ENCODE data around the gene WNK1. TPM values are rescaled to one million over a fixed set of nuclear protein-coding genes. Genes with fewer than 3 reads are reported as not detected.

WNK1 gene
- total and polyA plus RNA-seq, 2 of the 8 experiments (the other 6 are each of a cell fraction or from before 2014, with no cell fraction given): 88.2 to 157 TPM

DNA sequence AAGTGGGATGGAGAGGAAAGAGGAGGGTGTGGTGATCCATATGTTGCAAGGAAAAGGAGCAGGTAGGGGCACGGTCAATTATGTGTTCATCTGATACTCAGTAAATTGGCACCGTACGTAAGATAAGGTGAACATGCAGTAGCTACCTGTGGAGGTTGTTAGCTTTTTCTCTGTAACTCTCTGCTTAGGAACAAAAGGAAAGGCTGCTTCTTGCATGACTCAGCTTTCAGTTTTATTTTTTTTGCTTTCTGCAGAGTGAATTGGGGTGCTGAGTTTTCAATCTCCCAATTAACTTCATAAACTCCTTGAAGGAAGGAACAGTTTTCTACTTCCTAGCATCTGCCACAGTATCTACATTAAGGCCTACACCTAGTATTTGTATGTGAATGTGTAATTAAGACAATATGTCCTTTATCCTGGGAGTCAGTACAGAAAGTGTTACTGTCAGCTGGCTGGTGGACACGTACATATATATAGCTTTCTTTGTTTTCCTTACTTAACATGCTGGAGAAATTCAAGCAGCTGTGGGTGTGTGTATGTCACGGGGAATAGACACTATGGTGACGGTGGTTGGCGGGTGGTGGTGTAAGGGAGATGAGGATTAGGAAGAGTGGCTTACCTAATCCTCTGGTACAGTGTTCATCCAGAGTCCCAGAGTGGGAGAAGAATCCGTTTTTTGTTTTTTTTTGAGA, 40.1 kb upstream of the WNK1 start:
- no peak overlapping the region for H3K27ac ChIP-seq (ENCODE audit: low read depth, low read length)
- H3K79me2 ChIP-seq (ENCODE audit: control insufficient read depth in 1 of 2, insufficient read depth in 2 of 2, low read length in 2 of 2): no peaks in the 10 kb centered on the region
- no peak overlapping the region for H2AK5ac ChIP-seq (ENCODE audit: low read depth, low read length)
- no peak overlapping the region for H2BK12ac ChIP-seq (ENCODE audit: low read depth, low read length)
- no peaks in the 10 kb centered on the region for H3K36me3 ChIP-seq (ENCODE audit: control insufficient read depth in 2 of 4, insufficient read depth in 4 of 4, low read length in 3 of 4)
- H3K4me3 ChIP-seq (ENCODE audit: extremely low read depth in 1 of 4, insufficient read depth in 2 of 4, low read depth in 3 of 4, low read length in 4 of 4): no peak overlapping the region
- no peak for DNase-seq (ENCODE audit: low read depth in 1 of 2, low spot score in 2 of 2)
- H2AFZ ChIP-seq (ENCODE audit: low read length): peak overlapping the region; percentile 69; the same call in 1 of the 2 replicates
- no peak overlapping the region for H2BK5ac ChIP-seq (ENCODE audit: low read depth, low read length)
- H4K5ac ChIP-seq (ENCODE audit: insufficient read length, low read depth, low read length): no peak overlapping the region
- H4K91ac ChIP-seq (replicated peaks; ENCODE audit: insufficient read length, low read length): no peak overlapping the region
- no peak overlapping the region; the same call in 1 of the 2 replicates for H2BK15ac ChIP-seq (ENCODE audit: low read length)
- no peak overlapping the region for H3K4me2 ChIP-seq (ENCODE audit: insufficient read depth in 1 of 2, low read depth in 2 of 2, low read length in 2 of 2)
- H3K56ac ChIP-seq (replicated peaks; ENCODE audit: insufficient read length, low read depth, low read length): no peak overlapping the region
- H3K4me1 ChIP-seq (replicated peaks in 1 of 4; ENCODE audit: control insufficient read depth in 3 of 4, insufficient read depth in 4 of 4, low read length in 3 of 4): peaks cover 0 to 9% (median 3%) of the 10 kb centered on the region in 4 experiments; a peak in 3 of 7 replicates
- H4K8ac ChIP-seq (ENCODE audit: extremely low read depth, insufficient read depth, low read length): no peak overlapping the region
- H3K9ac ChIP-seq (replicated peaks in 1 of 4; ENCODE audit: extremely low read depth in 1 of 4, low read depth in 3 of 4, low read length in 3 of 4): no peak overlapping the region
- POLR2A ChIA-PET (ENCODE audit: partially characterized antibody): interaction anchor here (1.1 to 2.3 kb wide), 4 partner anchors 10 to 39 kb away, joined by 3 to 9 read pairs (median 4); partner anchors contain the start of gene WNK1
- no peak overlapping the region for H2BK20ac ChIP-seq (ENCODE audit: low read length)
- H3K23me2 ChIP-seq (ENCODE audit: low read depth, low read length): no peaks in the 10 kb centered on the region
- H3K23ac ChIP-seq (ENCODE audit: insufficient read length): no peak overlapping the region
- no peaks in the 10 kb centered on the region for H3K9me3 ChIP-seq (ENCODE audit: insufficient read depth in 2 of 2, low read depth in 1 of 2, low read length in 1 of 2)
- CTCF ChIA-PET (ENCODE audit: partially characterized antibody): interaction anchor here (1.3 to 1.7 kb wide), 3 partner anchors 15 to 104 kb away, joined by 3 to 6 read pairs (median 4); no protein-coding TSS in a partner anchor
- 80% methylated on average over 8 of the region's 8 CpGs; no CpG with 5 or more reads in 1 of the 2 experiments for WGBS, 2 experiments (ENCODE audit: extremely low coverage in 1 of 2, insufficient coverage in 1 of 2, insufficient read length in 1 of 2, insufficient replicate concordance in 2 of 2, low coverage in 1 of 2, low lambda C conversion rate in 2 of 2, missing lambda C conversion rate in 1 of 2)
- no peak overlapping the region for H3K14ac ChIP-seq (ENCODE audit: insufficient read length)
- H3K27me3 ChIP-seq (replicated peaks in 1 of 4; ENCODE audit: control insufficient read depth in 3 of 4, extremely low read depth in 1 of 4, insufficient read depth in 3 of 4, low read length in 3 of 4): no peaks in the 10 kb centered on the region
- H2BK120ac ChIP-seq (replicated peaks; ENCODE audit: low read depth, low read length): no peak overlapping the region
- no peak for FAIRE-seq
- no peaks in the 10 kb centered on the region for H3K79me1 ChIP-seq (ENCODE audit: low read depth, low read length)
- no peak overlapping the region for H3K4ac ChIP-seq (replicated peaks; ENCODE audit: insufficient read length, low read depth, low read length)
- H4K20me1 ChIP-seq (replicated peaks in 1 of 2; ENCODE audit: control insufficient read depth in 1 of 2, insufficient read depth in 2 of 2, low read length in 2 of 2): no peaks in the 10 kb centered on the region
- H3K18ac ChIP-seq (ENCODE audit: extremely low read depth, low read length): no peak overlapping the region
- TF ChIP-seq KDM5A (IDR thresholded peaks at IDR 0.05; ENCODE audit: low read length): no peak
- peak; percentile 40; the same call in 1 of the 2 replicates for TF ChIP-seq BACH1 (IDR thresholded peaks at IDR 0.05; ENCODE audit: low read length)
- no peak for TF ChIP-seq NANOG (IDR thresholded peaks at IDR 0.05; ENCODE audit: insufficient read depth, low read depth, low read length, poor library complexity, severe bottlenecking)

Measured in H1 (cell line).